Endothelial cell of umbilical vein (primary cell): ENCODE results near the gene KIAA1614. TPM values are rescaled to one million over a fixed set of nuclear protein-coding genes. Genes with fewer than 3 reads are reported as not detected.

Experiments
- BruUV-seq: library from RNA; stranded (reverse); fragments of 400-500 nt; replicated peaks from 2 replicates; lab custom pipeline; 2021; lab: Mats Ljungman, UMichigan
- CTCF ChIA-PET: fragments of 300-600, 350-600 bp; sonication (Branson Sonifier 250); formaldehyde crosslinking; loops from one replicate; lab custom pipeline; 2021; ENCODE audit warnings: antibody characterized with exemption, inconsistent platforms; lab: Charles Lee
- POLR2A ChIA-PET: fragments of 300-600, 350-600 bp; sonication (Branson Sonifier 250); formaldehyde crosslinking; loops from one replicate; lab custom pipeline; 2021; ENCODE audit warnings: antibody characterized with exemption, inconsistent platforms; lab: Charles Lee
- DNase-seq: peaks from one replicate; pipeline ENCODE4 v3.0.0-alpha.2; 2011; ENCODE audit warnings: low read depth, low spot score
- FAIRE-seq: peaks from 2 replicates; lab custom pipeline; 2011; peaks lifted over from hg19 to GRCh38; lab: Jason Lieb, UNC
- H2AFZ ChIP-seq: 2 replicates; pipeline ENCODE4 v1.6.0; 2012; ENCODE audit warnings: low read depth, low read length, control low read depth, inconsistent platforms
- H3K27ac ChIP-seq: 2 replicates; pipeline ENCODE4 v1.5.1; 2011; ENCODE audit warnings: low read depth, mild to moderate bottlenecking, control low read depth, low read length, moderate library complexity; ENCODE audit not compliant: insufficient read depth
- H3K27me3 ChIP-seq, 2 experiments: 2 replicates each; pipeline versions ENCODE4 v1.6.0 to v1.6.1; 2011; ENCODE audit warnings: low read length in 2 of 2, mixed read lengths in 1 of 2; ENCODE audit not compliant: control insufficient read depth in 2 of 2, insufficient read depth in 2 of 2
- H3K36me3 ChIP-seq, 2 experiments: 2 replicates in 1 of 2; 3 replicates in 1 of 2; pipeline ENCODE4 v1.5.1; 2011; ENCODE audit warnings: low read length in 2 of 2, mild to moderate bottlenecking in 1 of 2, moderate library complexity in 1 of 2; ENCODE audit not compliant: control insufficient read depth in 2 of 2, insufficient read depth in 2 of 2; ENCODE audit errors: extremely low read depth in 1 of 2
- H3K4me1 ChIP-seq: 3 replicates; pipeline ENCODE4 v1.5.1; 2011; ENCODE audit warnings: mild to moderate bottlenecking, low read length; ENCODE audit not compliant: control insufficient read depth, insufficient read depth; ENCODE audit errors: extremely low read depth
- H3K4me2 ChIP-seq: 2 replicates; pipeline ENCODE4 v1.6.1; 2011; ENCODE audit warnings: low read length, control low read depth, mixed read lengths; ENCODE audit not compliant: insufficient read depth
- H3K4me3 ChIP-seq, 3 experiments: fragments of 200-600 bp in 1 of 3; sonication (generic), shearing (Covaris generic) in 1 of 3; replicated peaks in 1 of 3; 2 replicates each; pipeline ENCODE4 v1.5.1; 2011 to 2016; ENCODE audit warnings: control low read depth in 3 of 3, low read length in 3 of 3, mild to moderate bottlenecking in 2 of 3, inconsistent platforms in 1 of 3, low read depth in 1 of 3, moderate library complexity in 1 of 3; ENCODE audit not compliant: insufficient read depth in 1 of 3
- H3K79me2 ChIP-seq: 2 replicates; pipeline ENCODE4 v1.6.0; 2012; ENCODE audit warnings: low read length, inconsistent platforms; ENCODE audit not compliant: control insufficient read depth, insufficient read depth
- H3K9ac ChIP-seq: replicated peaks from 2 replicates; pipeline ENCODE3; 2011; ENCODE audit warnings: low read length, control low read depth; ENCODE audit not compliant: insufficient read depth; ENCODE audit errors: extremely low read depth
- H3K9me1 ChIP-seq: replicated peaks from 3 replicates; pipeline ENCODE4 v1.6.0; 2011; ENCODE audit warnings: mild to moderate bottlenecking, low read length; ENCODE audit not compliant: control insufficient read depth, insufficient read depth; ENCODE audit errors: extremely low read depth
- H3K9me3 ChIP-seq: replicated peaks from 2 replicates; pipeline ENCODE4 v1.5.1; 2012; ENCODE audit warnings: low read length, inconsistent platforms; ENCODE audit not compliant: control insufficient read depth, insufficient read depth
- H4K20me1 ChIP-seq: replicated peaks from 2 replicates; pipeline ENCODE3; 2011; ENCODE audit warnings: mild to moderate bottlenecking, low read length; ENCODE audit not compliant: control insufficient read depth, insufficient read depth; ENCODE audit errors: extremely low read depth
- EZH2 ChIP-seq: IDR thresholded peaks from 2 replicates; pipeline ENCODE4 v1.6.1; 2012; ENCODE audit warnings: borderline replicate concordance, low read depth, mild to moderate bottlenecking, moderate library complexity, low read length, inconsistent platforms; ENCODE audit not compliant: severe bottlenecking
- FOS ChIP-seq: IDR thresholded peaks from 2 replicates; pipeline ENCODE4 v1.6.1; 2011; ENCODE audit warnings: mild to moderate bottlenecking, low read length, moderate library complexity, borderline replicate concordance; ENCODE audit not compliant: insufficient read depth
- GATA2 ChIP-seq: IDR thresholded peaks from 2 replicates; pipeline ENCODE4 v1.7.0; 2011; ENCODE audit warnings: low read depth, mild to moderate bottlenecking, moderate library complexity, mixed read lengths, low read length; ENCODE audit not compliant: insufficient read length, insufficient read depth
- JUN ChIP-seq: IDR thresholded peaks from 2 replicates; pipeline ENCODE4 v1.6.1; 2011; ENCODE audit warnings: borderline replicate concordance, low read depth; ENCODE audit not compliant: insufficient read length, insufficient read depth
- MYC ChIP-seq: IDR thresholded peaks from one replicate; pipeline ENCODE4 v1.6.1; 2011; ENCODE audit warnings: mild to moderate bottlenecking, low read depth, low read length
- POLR2A ChIP-seq: IDR thresholded peaks from 2 replicates; pipeline ENCODE4 v1.6.1; 2012; ENCODE audit warnings: low read depth, mild to moderate bottlenecking, control low read depth, low read length
- POLR2AphosphoS5 ChIP-seq: IDR thresholded peaks from 2 replicates; pipeline ENCODE4 v1.6.1; 2012; ENCODE audit warnings: low read depth, mild to moderate bottlenecking, control low read depth, low read length, moderate library complexity; ENCODE audit not compliant: insufficient read depth
- dilution Hi-C: fragments of 300-500 bp; cut with MboI; formaldehyde crosslinking; loops from one replicate; pipeline ENCODE4 v1.15.0; 2019; ENCODE audit warnings: low sequenced_read_pairs; ENCODE audit not compliant: extremely low pct_ligation_motif_present
- intact Hi-C: fragments of 100-400 bp; cut with micrococcal nuclease; formaldehyde crosslinking; loops from one replicate; pipeline ENCODE4 v1.10.0; 2022
- polyA plus RNA-seq, 4 experiments: library from polyadenylated mRNA; depleted of rRNA in 3 of 4; stranded (reverse) in 3 of 4; unstranded in 1 of 4; fragments of >200 nt; gene quantifications; 2 replicates each; pipeline versions ENCODE4 v1.2.1 to v1.2.3, GENCODE V29; 2011 to 2012; ENCODE audit warnings: missing spikeins in 1 of 4
- total RNA-seq: library from RNA; stranded (reverse); gene quantifications from 2 replicates; pipeline ENCODE4 v1.2.3, GENCODE V29; 2021
- TF ChIP-seq, protein P1 (sequence below): IDR thresholded peaks from 2 replicates; pipeline ENCODE4 v1.6.1; 2011; ENCODE audit not compliant: insufficient read depth, insufficient read length
- TF ChIP-seq, protein P2 (sequence below), 2 donors: IDR thresholded peaks; 1 replicate in 1 of 2; 2 replicates in 1 of 2; pipeline ENCODE4 v1.5.1; 2011; ENCODE audit warnings: low read length in 2 of 2, mild to moderate bottlenecking in 2 of 2, moderate library complexity in 2 of 2, control low read depth in 1 of 2, inconsistent platforms in 1 of 2, low read depth in 1 of 2; ENCODE audit not compliant: insufficient read depth in 1 of 2; ENCODE audit errors: extremely low read depth in 1 of 2

KIAA1614 gene
- total and polyA plus RNA-seq, 2 donors (not counting 3 experiments of a cell fraction or from before 2014, with no cell fraction given) = 1.0 to 2.0 TPM

GRCh38 chr1:180906511-180906910, 6.2 kb upstream of the KIAA1614 start:
- no peak overlapping the region for H3K4me3 ChIP-seq
- H3K9me1 ChIP-seq = no peaks in the 10 kb centered on the region
- no peaks in the 10 kb centered on the region for H3K36me3 ChIP-seq
- H2AFZ ChIP-seq = no peak overlapping the region
- no peaks in the 10 kb centered on the region for H4K20me1 ChIP-seq
- FAIRE-seq = no peak
- TF ChIP-seq POLR2AphosphoS5 = no peak
- TF ChIP-seq EZH2 = no peak
- TF ChIP-seq JUN = no peak
- TF ChIP-seq, protein P1, sequence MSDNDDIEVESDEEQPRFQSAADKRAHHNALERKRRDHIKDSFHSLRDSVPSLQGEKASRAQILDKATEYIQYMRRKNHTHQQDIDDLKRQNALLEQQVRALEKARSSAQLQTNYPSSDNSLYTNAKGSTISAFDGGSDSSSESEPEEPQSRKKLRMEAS = no peak
- TF ChIP-seq GATA2 = no peak
- H3K9me3 ChIP-seq = no peaks in the 10 kb centered on the region
- ChIA-PET CTCF (interaction anchor here (1.1 kb wide), 1 partner anchor 25 kb away, joined by 5 read pairs; no protein-coding TSS in a partner anchor), POLR2A (no interaction called here)
- H3K4me2 ChIP-seq = no peak overlapping the region
- H3K27ac ChIP-seq = no peak overlapping the region
- no peaks in the 10 kb centered on the region for H3K79me2 ChIP-seq
- H3K9ac ChIP-seq = no peak overlapping the region
- dilution Hi-C loops (no loop called here), intact Hi-C loops (no loop called here)
- no peaks in the 10 kb centered on the region for H3K4me1 ChIP-seq
- H3K27me3 ChIP-seq = no peaks in the 10 kb centered on the region
- no TSS peak for BruUV-seq
- no peak for DNase-seq

DNA sequence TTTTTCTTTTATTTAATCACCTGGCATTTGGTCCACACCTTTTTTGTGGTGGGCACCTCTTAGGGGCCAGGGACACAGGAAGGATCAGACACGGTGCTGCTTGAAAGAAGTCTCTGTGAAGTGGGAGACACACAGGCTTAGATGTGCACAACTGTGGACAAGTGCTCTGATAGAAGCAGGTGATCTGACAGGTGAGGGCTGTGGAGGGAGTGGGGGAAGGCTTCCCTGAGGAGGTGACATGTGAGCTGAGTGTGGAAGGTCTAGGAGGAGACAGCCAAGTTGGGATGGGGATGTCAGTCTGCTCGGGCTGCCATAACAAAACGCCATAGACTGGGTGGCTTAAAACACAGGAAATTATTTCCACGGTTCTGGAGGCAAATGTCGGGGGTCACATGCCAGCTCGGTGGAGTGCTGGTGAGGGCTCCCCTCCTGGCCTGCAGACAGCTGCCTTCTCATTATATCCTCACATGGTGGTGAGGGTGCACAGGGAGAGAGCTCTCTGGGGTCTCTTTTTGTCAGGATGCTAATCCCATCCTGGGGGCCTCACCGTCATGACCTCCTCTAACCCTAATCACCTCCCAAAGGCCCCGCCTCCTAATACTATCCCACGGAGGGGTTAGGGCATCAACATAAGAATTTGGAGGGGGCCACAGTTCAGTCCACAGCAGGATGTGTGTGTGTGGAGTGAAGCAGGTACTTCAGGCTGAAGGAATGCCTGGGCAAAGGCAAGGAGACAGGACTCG, 5.2 kb upstream of the KIAA1614 start:
- no peak for FAIRE-seq
- CTCF ChIA-PET = no interaction called here

More for the DNA sequence above, 5.2 kb upstream of the KIAA1614 start:
- TF ChIP-seq, protein P2, sequence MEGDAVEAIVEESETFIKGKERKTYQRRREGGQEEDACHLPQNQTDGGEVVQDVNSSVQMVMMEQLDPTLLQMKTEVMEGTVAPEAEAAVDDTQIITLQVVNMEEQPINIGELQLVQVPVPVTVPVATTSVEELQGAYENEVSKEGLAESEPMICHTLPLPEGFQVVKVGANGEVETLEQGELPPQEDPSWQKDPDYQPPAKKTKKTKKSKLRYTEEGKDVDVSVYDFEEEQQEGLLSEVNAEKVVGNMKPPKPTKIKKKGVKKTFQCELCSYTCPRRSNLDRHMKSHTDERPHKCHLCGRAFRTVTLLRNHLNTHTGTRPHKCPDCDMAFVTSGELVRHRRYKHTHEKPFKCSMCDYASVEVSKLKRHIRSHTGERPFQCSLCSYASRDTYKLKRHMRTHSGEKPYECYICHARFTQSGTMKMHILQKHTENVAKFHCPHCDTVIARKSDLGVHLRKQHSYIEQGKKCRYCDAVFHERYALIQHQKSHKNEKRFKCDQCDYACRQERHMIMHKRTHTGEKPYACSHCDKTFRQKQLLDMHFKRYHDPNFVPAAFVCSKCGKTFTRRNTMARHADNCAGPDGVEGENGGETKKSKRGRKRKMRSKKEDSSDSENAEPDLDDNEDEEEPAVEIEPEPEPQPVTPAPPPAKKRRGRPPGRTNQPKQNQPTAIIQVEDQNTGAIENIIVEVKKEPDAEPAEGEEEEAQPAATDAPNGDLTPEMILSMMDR (IDR thresholded peaks at IDR 0.05; ENCODE audit: extremely low read depth in 1 of 2, insufficient read depth in 1 of 2, low read depth in 1 of 2, low read length in 2 of 2) = no peak
- TF ChIP-seq GATA2 (no peak), JUN (no peak), EZH2 (no peak), POLR2A (no peak), POLR2AphosphoS5 (no peak), FOS (no peak), MYC (no peak)
- TF ChIP-seq, protein P1 = no peak
- intact Hi-C loops = no loop called here
- DNase-seq = no peak
- Histone ChIP-seq H3K27ac (no peak overlapping the region), H3K4me2 (no peak overlapping the region), H3K4me3 (no peak overlapping the region), H2AFZ (no peak overlapping the region), H3K9me1 (no peaks in the 10 kb centered on the region), H3K9ac (no peak overlapping the region), H3K27me3 (no peaks in the 10 kb centered on the region), H3K4me1 (peaks cover 5% of the 10 kb centered on the region), H3K79me2 (no peaks in the 10 kb centered on the region), H3K9me3 (no peaks in the 10 kb centered on the region), H3K36me3 (no peaks in the 10 kb centered on the region), H4K20me1 (no peaks in the 10 kb centered on the region)
- POLR2A ChIA-PET = no interaction called here
- dilution Hi-C loops = no loop called here
- no TSS peak for BruUV-seq
